ENCODE data around the gene MEGF11.

Gene MEGF11

DNA sequence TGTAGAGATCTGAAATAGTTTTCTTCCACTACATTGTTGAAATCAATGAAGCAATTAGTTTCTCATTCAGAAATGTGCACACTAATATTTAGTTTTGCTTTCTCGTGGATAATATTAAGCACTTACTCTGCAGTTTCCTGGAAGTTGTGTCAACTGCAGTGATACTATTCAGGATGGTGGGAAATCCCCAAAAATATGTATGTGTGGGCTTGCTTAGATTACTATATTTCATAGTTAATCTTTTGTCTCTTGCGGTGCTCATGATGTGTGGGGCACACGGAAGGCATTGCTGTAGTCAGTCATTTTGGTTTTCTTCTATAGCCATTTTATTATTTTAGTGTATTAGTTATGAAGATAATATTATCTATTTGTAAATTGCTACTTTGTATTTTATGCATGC is 364.6 kb downstream of the MEGF11 start:
- TF ChIP-seq, protein P1, sequence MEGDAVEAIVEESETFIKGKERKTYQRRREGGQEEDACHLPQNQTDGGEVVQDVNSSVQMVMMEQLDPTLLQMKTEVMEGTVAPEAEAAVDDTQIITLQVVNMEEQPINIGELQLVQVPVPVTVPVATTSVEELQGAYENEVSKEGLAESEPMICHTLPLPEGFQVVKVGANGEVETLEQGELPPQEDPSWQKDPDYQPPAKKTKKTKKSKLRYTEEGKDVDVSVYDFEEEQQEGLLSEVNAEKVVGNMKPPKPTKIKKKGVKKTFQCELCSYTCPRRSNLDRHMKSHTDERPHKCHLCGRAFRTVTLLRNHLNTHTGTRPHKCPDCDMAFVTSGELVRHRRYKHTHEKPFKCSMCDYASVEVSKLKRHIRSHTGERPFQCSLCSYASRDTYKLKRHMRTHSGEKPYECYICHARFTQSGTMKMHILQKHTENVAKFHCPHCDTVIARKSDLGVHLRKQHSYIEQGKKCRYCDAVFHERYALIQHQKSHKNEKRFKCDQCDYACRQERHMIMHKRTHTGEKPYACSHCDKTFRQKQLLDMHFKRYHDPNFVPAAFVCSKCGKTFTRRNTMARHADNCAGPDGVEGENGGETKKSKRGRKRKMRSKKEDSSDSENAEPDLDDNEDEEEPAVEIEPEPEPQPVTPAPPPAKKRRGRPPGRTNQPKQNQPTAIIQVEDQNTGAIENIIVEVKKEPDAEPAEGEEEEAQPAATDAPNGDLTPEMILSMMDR (IDR thresholded peaks at IDR 0.05; ENCODE audit: control extremely low read depth, extremely low read depth, low read depth, missing control alignments) = no peak

DNA sequence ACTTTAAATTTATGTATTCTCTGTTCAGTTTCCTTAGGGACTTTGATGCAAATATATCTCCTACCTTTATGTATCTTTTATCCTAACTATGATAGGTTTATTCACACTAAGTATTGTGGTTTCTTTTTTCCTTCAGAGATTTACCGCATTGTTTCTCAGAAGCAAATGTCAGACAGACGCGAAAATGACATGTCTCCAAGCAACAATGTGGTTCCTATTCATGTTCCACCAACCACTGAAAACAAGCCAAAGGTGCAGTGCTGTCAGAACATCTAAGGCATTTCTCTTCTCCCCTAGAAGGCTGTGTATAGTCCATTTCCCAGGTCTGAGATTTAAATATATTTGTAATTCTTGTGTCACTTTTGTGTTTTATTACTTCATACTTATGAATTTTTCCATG is 366.0 kb downstream of the MEGF11 start:
- TF ChIP-seq, protein P1 (IDR thresholded peaks at IDR 0.05; ENCODE audit: control extremely low read depth, extremely low read depth, low read depth, missing control alignments) = no peak
- ChIA-PET CTCF (interaction anchor here (1.0 to 1.3 kb wide), 2 partner anchors 18 to 29 kb away, joined by 3 to 4 read pairs; partner anchors contain the start of gene RAB11A), POLR2A (no interaction called here)
- DNase-seq (ENCODE audit: extremely low spot score) = no peak

More for the DNA sequence above, 364.6 kb downstream of the MEGF11 start:
- ChIA-PET CTCF (no interaction called here), POLR2A (no interaction called here)
- DNase-seq (ENCODE audit: extremely low spot score) = no peak

DNA sequence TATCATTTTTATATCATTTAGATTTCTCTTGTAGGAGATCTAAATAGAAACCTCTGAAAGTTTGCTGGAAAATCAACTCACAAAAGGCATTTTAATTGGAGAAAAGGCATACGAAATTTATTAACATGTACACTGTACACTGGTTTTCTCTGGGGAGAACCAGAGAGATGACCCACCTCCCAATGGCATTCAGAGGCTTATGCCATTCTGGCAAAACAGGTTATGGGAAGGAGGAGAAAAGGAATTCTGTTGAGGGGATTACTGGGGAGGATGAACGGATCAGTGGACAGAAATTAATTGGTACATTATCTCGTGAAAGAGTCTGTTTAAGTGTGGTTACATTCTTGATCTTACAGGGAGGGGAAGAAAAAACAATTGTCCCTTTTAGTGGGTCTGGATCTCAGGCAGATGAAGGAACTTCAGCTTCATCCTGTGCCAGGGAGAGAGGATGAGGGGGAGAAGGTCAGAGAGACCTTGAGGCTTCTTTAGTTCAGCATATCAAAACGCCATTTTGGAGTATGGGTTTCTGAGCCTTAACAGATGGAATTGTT is 367.8 kb downstream of the MEGF11 start:
- POLR2A ChIA-PET = interaction anchor here (0.5 kb wide), 1 partner anchor 369 kb away, joined by 5 read pairs; no protein-coding TSS in a partner anchor
- CTCF ChIA-PET = no interaction called here
- no peak for DNase-seq (ENCODE audit: extremely low spot score)
- TF ChIP-seq, protein P1 (IDR thresholded peaks at IDR 0.05; ENCODE audit: control extremely low read depth, extremely low read depth, low read depth, missing control alignments) = no peak

DNA sequence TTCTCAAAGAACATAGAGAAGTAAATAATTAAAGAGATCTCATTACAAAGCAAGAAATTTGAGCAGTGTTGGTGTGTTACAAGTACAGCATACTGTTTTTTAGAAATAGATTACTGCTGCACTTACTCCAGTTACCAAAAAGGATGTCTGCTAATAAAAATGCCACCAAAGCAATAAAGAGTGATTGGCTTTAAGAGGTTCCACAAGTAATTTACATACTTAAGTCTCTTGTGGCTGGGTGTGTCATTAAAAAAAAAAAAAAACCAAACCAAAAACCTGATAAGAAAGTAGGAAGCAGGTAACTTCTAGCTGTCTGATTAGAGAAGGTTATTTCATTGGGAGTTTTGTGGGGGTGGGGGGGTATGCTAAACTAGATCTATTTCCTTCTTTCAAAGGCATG is 369.0 kb downstream of the MEGF11 start:
- CTCF ChIA-PET = interaction anchor here (1.0 kb wide), 1 partner anchor 41 kb away, joined by 3 read pairs; no protein-coding TSS in a partner anchor
- POLR2A ChIA-PET = no interaction called here
- no peak for DNase-seq (ENCODE audit: extremely low spot score)
- TF ChIP-seq, protein P1 (IDR thresholded peaks at IDR 0.05; ENCODE audit: control extremely low read depth, extremely low read depth, low read depth, missing control alignments) = no peak

DNA sequence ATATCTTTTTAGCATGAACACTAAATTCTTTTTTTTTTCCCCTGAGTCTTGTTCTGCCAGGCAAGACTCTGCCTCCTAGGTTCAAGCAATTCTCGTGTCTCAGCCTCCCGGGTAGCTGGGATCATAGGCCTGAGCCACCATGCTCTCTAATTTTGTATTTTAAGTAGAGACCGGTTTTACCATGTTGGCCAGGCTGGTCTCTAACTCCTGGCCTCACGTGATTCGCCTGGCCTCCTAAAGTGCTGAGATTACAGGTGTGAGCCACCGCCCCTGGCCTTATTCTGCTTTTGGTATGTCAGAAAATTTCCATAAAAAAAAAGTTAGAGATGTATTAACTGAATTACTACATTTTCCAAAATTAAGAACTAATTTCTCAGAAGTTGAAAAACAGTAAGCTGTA is 370.0 kb downstream of the MEGF11 start:
- ChIA-PET POLR2A (no interaction called here), CTCF (interaction anchor here (1.0 kb wide), 1 partner anchor 41 kb away, joined by 3 read pairs; no protein-coding TSS in a partner anchor)
- TF ChIP-seq, protein P1 (IDR thresholded peaks at IDR 0.05; ENCODE audit: control extremely low read depth, extremely low read depth, low read depth, missing control alignments) = no peak
- no peak for DNase-seq (ENCODE audit: extremely low spot score)

DNA sequence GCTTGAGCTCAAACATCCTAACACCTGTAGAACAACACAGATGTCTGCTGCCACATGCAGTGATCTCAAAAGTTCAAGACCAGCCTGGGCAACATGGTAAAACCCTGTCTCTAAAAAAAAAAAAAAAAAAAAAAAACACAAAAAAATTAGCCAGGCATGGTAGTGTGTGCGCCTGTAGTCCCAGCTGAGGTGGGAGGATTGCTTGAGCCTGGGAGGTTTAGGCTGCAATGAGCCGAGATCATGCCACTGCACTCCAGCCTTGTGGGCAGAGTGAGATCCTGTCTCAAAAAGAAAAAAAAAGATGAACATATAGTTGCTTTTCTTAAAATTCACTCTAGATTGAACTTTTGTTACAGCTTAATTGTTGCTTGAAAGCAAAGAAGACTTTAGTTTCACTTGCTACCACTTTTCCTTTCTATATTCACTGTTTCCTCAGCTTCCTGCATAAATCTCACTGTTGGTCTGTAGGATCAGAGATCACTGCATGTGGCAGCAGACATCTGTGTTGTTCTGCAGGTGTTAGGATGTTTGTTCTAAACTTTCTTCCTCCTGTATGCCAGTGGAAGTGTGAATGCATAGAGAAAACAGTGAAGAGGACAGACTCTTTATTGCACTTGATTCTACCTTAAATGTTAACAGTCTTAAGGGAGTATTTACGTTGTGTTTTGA is 371.6 kb downstream of the MEGF11 start:
- ChIA-PET POLR2A (no interaction called here), CTCF (interaction anchor here (1.2 to 2.7 kb wide), 4 partner anchors 13 to 245 kb away, joined by 4 to 14 read pairs (median 5); partner anchors contain the start of gene RAB11A)

More for the DNA sequence above, 371.6 kb downstream of the MEGF11 start:
- TF ChIP-seq, protein P1 (IDR thresholded peaks at IDR 0.05; ENCODE audit: control extremely low read depth, extremely low read depth, low read depth, missing control alignments) = no peak
- no peak for DNase-seq (ENCODE audit: extremely low spot score)
